ENCODE measurements around the gene SLC35F4. TPM values are rescaled to one million over a fixed set of nuclear protein-coding genes. Genes with fewer than 3 reads are reported as not detected.
A peak's percentile ranks its signal among the peaks of the same experiment; 100 is the strongest.

The SLC35F4 gene
- total and polyA plus RNA-seq, 2 experiments from 2014 or later, result 0.10 TPM; not detected in 1

- Histone ChIP-seq H3K36me3 (no peaks in the 10 kb centered on the region), H3K27me3 (peaks cover 13% of the 10 kb centered on the region)
- DNase-seq (ENCODE audit: low read depth in 1 of 2, low spot score in 1 of 2), result peak; percentile 34 to 70
Observed at GRCh38 chr14:57871459-57872080, 5.7 kb upstream of the SLC35F4 start.

GRCh38 chr14:57870686-57871457, 5.0 kb upstream of the SLC35F4 start:
- no peak for DNase-seq (ENCODE audit: low read depth in 1 of 2, low spot score in 1 of 2)
- H3K27me3 ChIP-seq, result peaks cover 20% of the 10 kb centered on the region
- no peak overlapping the region for H3K4me3 ChIP-seq
- no peaks in the 10 kb centered on the region for H3K4me1 ChIP-seq (ENCODE audit: low read depth)
- no peak for TF ChIP-seq CTCF (IDR thresholded peaks at IDR 0.05; ENCODE audit: low read depth, low read length)
- H3K9me3 ChIP-seq (ENCODE audit: low read depth), result no peaks in the 10 kb centered on the region
- no peak overlapping the region for H3K27ac ChIP-seq
- H3K36me3 ChIP-seq, result no peaks in the 10 kb centered on the region

More at GRCh38 chr14:57871459-57872080, 5.7 kb upstream of the SLC35F4 start:
- H3K4me1 ChIP-seq (ENCODE audit: low read depth), result no peaks in the 10 kb centered on the region
- TF ChIP-seq CTCF (IDR thresholded peaks at IDR 0.05; ENCODE audit: low read depth, low read length), result peak; percentile 89
- no peak overlapping the region for H3K27ac ChIP-seq
- H3K9me3 ChIP-seq (ENCODE audit: low read depth), result no peaks in the 10 kb centered on the region
- H3K4me3 ChIP-seq, result no peak overlapping the region

- Histone ChIP-seq H3K36me3 (no peaks in the 10 kb centered on the region), H3K27ac (no peak overlapping the region), H3K4me3 (no peak overlapping the region), H3K27me3 (peaks cover 33% of the 10 kb centered on the region), H3K9me3 (ENCODE audit: low read depth) (no peaks in the 10 kb centered on the region), H3K4me1 (ENCODE audit: low read depth) (peaks cover 6% of the 10 kb centered on the region)
- TF ChIP-seq CTCF (IDR thresholded peaks at IDR 0.05; ENCODE audit: low read depth, low read length), result no peak
- DNase-seq (ENCODE audit: low read depth in 1 of 2, low spot score in 1 of 2), result no peak
Observed at GRCh38 chr14:57869617-57870016, 3.7 kb upstream of the SLC35F4 start.

GRCh38 chr14:57866199-57866705, 360 bp upstream of the SLC35F4 start:
- no peak overlapping the region for H3K4me3 ChIP-seq
- H3K9me3 ChIP-seq (ENCODE audit: low read depth), result no peaks in the 10 kb centered on the region
- H3K36me3 ChIP-seq, result no peaks in the 10 kb centered on the region
- peaks cover 65% of the 10 kb centered on the region for H3K27me3 ChIP-seq
- H3K27ac ChIP-seq, result no peak overlapping the region
- peaks cover 6% of the 10 kb centered on the region for H3K4me1 ChIP-seq (ENCODE audit: low read depth)
- TF ChIP-seq CTCF (IDR thresholded peaks at IDR 0.05; ENCODE audit: low read depth, low read length), result no peak
- DNase-seq (ENCODE audit: low read depth in 1 of 2, low spot score in 1 of 2), result no peak

- peak overlapping the region; percentile 20 for H3K4me3 ChIP-seq
Observed at GRCh38 chr14:57865066-57865402, 858 bp downstream of the SLC35F4 start.

More at GRCh38 chr14:57865066-57865402, 858 bp downstream of the SLC35F4 start:
- Histone ChIP-seq H3K27me3 (peaks cover 76% of the 10 kb centered on the region), H3K27ac (no peak overlapping the region), H3K36me3 (no peaks in the 10 kb centered on the region), H3K9me3 (ENCODE audit: low read depth) (no peaks in the 10 kb centered on the region), H3K4me1 (ENCODE audit: low read depth) (peaks cover 6% of the 10 kb centered on the region)
- no peak for DNase-seq (ENCODE audit: low read depth in 1 of 2, low spot score in 1 of 2)
- no peak for TF ChIP-seq CTCF (IDR thresholded peaks at IDR 0.05; ENCODE audit: low read depth, low read length)
